H1 (cell line): ENCODE results near the gene TOPORS. TPM values are rescaled to one million over a fixed set of nuclear protein-coding genes. Genes with fewer than 3 reads are reported as not detected.
A peak's percentile ranks its signal among the peaks of the same experiment; 100 is the strongest.
"Not testable (repeated sequence)": the region's sequence is repeated elsewhere in the genome, so short reads cannot be mapped to it uniquely, and the experiment has no call there.

Experiments used
- CTCF ChIA-PET: fragments of 300-600 bp; sonication (Branson Sonifier 250); formaldehyde crosslinking; loops from one replicate; lab custom pipeline; 2021; ENCODE audit not compliant: partially characterized antibody; lab: Charles Lee
- POLR2A ChIA-PET: fragments of 300-600 bp; sonication (Branson Sonifier 250); formaldehyde crosslinking; loops from one replicate; lab custom pipeline; 2021; ENCODE audit warnings: inconsistent platforms; ENCODE audit not compliant: partially characterized antibody; lab: Charles Lee
- DNase-seq, 2 experiments: peaks; one replicate each; pipeline versions ENCODE4 v3.0.0 to v3.0.0-alpha.2; 2010 to 2022; ENCODE audit warnings: low spot score in 2 of 2, low read depth in 1 of 2, mixed read lengths in 1 of 2
- FAIRE-seq: peaks from 2 replicates; lab custom pipeline; 2011; peaks lifted over from hg19 to GRCh38; lab: Jason Lieb, UNC
- H2AFZ ChIP-seq: 2 replicates; pipeline ENCODE4 v1.8.1; 2012; ENCODE audit warnings: low read length, inconsistent platforms
- H2AK5ac ChIP-seq: 2 replicates; pipeline ENCODE4 v1.6.1; 2013; ENCODE audit warnings: low read depth, low read length
- H2BK120ac ChIP-seq: replicated peaks from 2 replicates; pipeline ENCODE3; 2013; ENCODE audit warnings: low read depth, low read length, inconsistent platforms
- H2BK12ac ChIP-seq: 2 replicates; pipeline ENCODE4 v1.6.1; 2013; ENCODE audit warnings: low read depth, low read length
- H2BK15ac ChIP-seq: 2 replicates; pipeline ENCODE4 v1.6.1; 2013; ENCODE audit warnings: low read length
- H2BK20ac ChIP-seq: 2 replicates; pipeline ENCODE4 v1.6.1; 2013; ENCODE audit warnings: low read length
- H2BK5ac ChIP-seq: 2 replicates; pipeline ENCODE4 v1.6.1; 2013; ENCODE audit warnings: low read depth, low read length
- H3K14ac ChIP-seq: 2 replicates; pipeline ENCODE4 v1.6.1; 2013; ENCODE audit warnings: inconsistent platforms; ENCODE audit not compliant: insufficient read length
- H3K18ac ChIP-seq: 2 replicates; pipeline ENCODE4 v1.6.1; 2013; ENCODE audit warnings: low read length; ENCODE audit errors: extremely low read depth
- H3K23ac ChIP-seq: 2 replicates; pipeline ENCODE4 v1.6.1; 2013; ENCODE audit warnings: inconsistent platforms; ENCODE audit not compliant: insufficient read length
- H3K23me2 ChIP-seq: 2 replicates; pipeline ENCODE4 v1.6.1; 2013; ENCODE audit warnings: low read depth, low read length
- H3K27ac ChIP-seq: 2 replicates; pipeline ENCODE4 v1.6.1; 2011; ENCODE audit warnings: low read depth, low read length, inconsistent platforms
- H3K27me3 ChIP-seq, 4 experiments: replicated peaks in 1 of 4; 1 replicate in 1 of 4; 2 replicates in 3 of 4; pipeline versions ENCODE4 v1.6.1 to v1.8.1; 2011 to 2013; ENCODE audit warnings: low read length in 3 of 4, mild to moderate bottlenecking in 3 of 4, inconsistent platforms in 2 of 4, mixed read lengths in 2 of 4, moderate library complexity in 1 of 4; ENCODE audit not compliant: control insufficient read depth in 3 of 4, insufficient read depth in 3 of 4; ENCODE audit errors: extremely low read depth in 1 of 4
- H3K36me3 ChIP-seq, 4 experiments: 2 replicates each; pipeline versions ENCODE4 v1.6.1 to v1.8.1; 2011 to 2013; ENCODE audit warnings: mild to moderate bottlenecking in 4 of 4, low read length in 3 of 4, moderate library complexity in 2 of 4, control low read depth in 1 of 4, inconsistent platforms in 1 of 4; ENCODE audit not compliant: insufficient read depth in 4 of 4, control insufficient read depth in 2 of 4
- H3K4ac ChIP-seq: replicated peaks from 2 replicates; pipeline ENCODE3; 2013; ENCODE audit warnings: low read length, low read depth, mixed read lengths, inconsistent platforms; ENCODE audit not compliant: insufficient read length
- H3K4me1 ChIP-seq, 4 experiments: replicated peaks in 1 of 4; 1 replicate in 1 of 4; 2 replicates in 3 of 4; pipeline versions ENCODE4 v1.6.1 to v1.8.1; 2011 to 2013; ENCODE audit warnings: low read length in 3 of 4, inconsistent platforms in 2 of 4, mixed read lengths in 1 of 4; ENCODE audit not compliant: insufficient read depth in 4 of 4, control insufficient read depth in 3 of 4
- H3K4me2 ChIP-seq, 2 experiments: 2 replicates each; pipeline versions ENCODE4 v1.6.1 to v1.8.1; 2011 to 2013; ENCODE audit warnings: low read depth in 2 of 2, low read length in 2 of 2, control low read depth in 1 of 2, inconsistent platforms in 1 of 2, mild to moderate bottlenecking in 1 of 2; ENCODE audit not compliant: insufficient read depth in 1 of 2
- H3K4me3 ChIP-seq, 4 experiments: fragments of 200-600, 300-600 bp in 1 of 4; sonication (generic), shearing (Covaris generic), sonication (Bioruptor Twin) in 1 of 4; 2 replicates each; pipeline versions ENCODE4 v1.5.1 to v1.8.1; 2011 to 2016; ENCODE audit warnings: low read length in 4 of 4, low read depth in 3 of 4, control low read depth in 2 of 4, inconsistent platforms in 2 of 4, mild to moderate bottlenecking in 2 of 4, mixed read lengths in 1 of 4, moderate library complexity in 1 of 4; ENCODE audit not compliant: insufficient read depth in 2 of 4; ENCODE audit errors: extremely low read depth in 1 of 4
- H3K56ac ChIP-seq: replicated peaks from 2 replicates; pipeline ENCODE3; 2013; ENCODE audit warnings: low read depth, mild to moderate bottlenecking, mixed read lengths, low read length, inconsistent platforms; ENCODE audit not compliant: insufficient read length
- H3K79me1 ChIP-seq: 2 replicates; pipeline ENCODE4 v1.6.1; 2013; ENCODE audit warnings: low read depth, low read length, control low read depth
- H3K79me2 ChIP-seq, 2 experiments: 2 replicates each; pipeline versions ENCODE4 v1.6.1 to v1.8.1; 2012 to 2013; ENCODE audit warnings: low read length in 2 of 2, mild to moderate bottlenecking in 2 of 2, inconsistent platforms in 1 of 2; ENCODE audit not compliant: insufficient read depth in 2 of 2, control insufficient read depth in 1 of 2
- H3K9ac ChIP-seq, 4 experiments: replicated peaks in 1 of 4; 1 replicate in 1 of 4; 2 replicates in 3 of 4; pipeline versions ENCODE4 v1.6.1 to v1.8.1; 2011 to 2013; ENCODE audit warnings: low read depth in 3 of 4, low read length in 3 of 4, control low read depth in 2 of 4, mild to moderate bottlenecking in 2 of 4, moderate library complexity in 2 of 4, inconsistent platforms in 1 of 4; ENCODE audit errors: extremely low read depth in 1 of 4
- H3K9me3 ChIP-seq, 2 experiments: 2 replicates each; pipeline versions ENCODE4 v1.6.1 to v1.8.1; 2012 to 2013; ENCODE audit warnings: mild to moderate bottlenecking in 2 of 2, moderate library complexity in 2 of 2, control low read depth in 1 of 2, inconsistent platforms in 1 of 2, low read depth in 1 of 2, low read length in 1 of 2, mixed read lengths in 1 of 2; ENCODE audit not compliant: insufficient read depth in 2 of 2
- H4K20me1 ChIP-seq, 2 experiments: replicated peaks in 1 of 2; 2 replicates each; pipeline versions ENCODE3 to v1.8.1; 2011 to 2013; ENCODE audit warnings: inconsistent platforms in 2 of 2, low read length in 2 of 2, mild to moderate bottlenecking in 1 of 2; ENCODE audit not compliant: insufficient read depth in 2 of 2, control insufficient read depth in 1 of 2
- H4K5ac ChIP-seq: 2 replicates; pipeline ENCODE4 v1.6.1; 2013; ENCODE audit warnings: low read length, low read depth, mixed read lengths, inconsistent platforms; ENCODE audit not compliant: insufficient read length
- H4K8ac ChIP-seq: 2 replicates; pipeline ENCODE4 v1.8.0; 2013; ENCODE audit warnings: mild to moderate bottlenecking, moderate library complexity, low read length, inconsistent platforms; ENCODE audit not compliant: insufficient read depth; ENCODE audit errors: extremely low read depth
- H4K91ac ChIP-seq: replicated peaks from 2 replicates; pipeline ENCODE3; 2013; ENCODE audit warnings: low read length, mixed read lengths, inconsistent platforms; ENCODE audit not compliant: insufficient read length
- POU5F1 ChIP-seq: IDR thresholded peaks from 2 replicates; pipeline ENCODE4 v1.6.1; 2011; ENCODE audit warnings: low read depth, mild to moderate bottlenecking, low read length, moderate library complexity
- WGBS, 2 experiments: shearing (Covaris generic) in 1 of 2; methylation state at CpG; one replicate each; pipeline versions ENCODE4 v1.1.6 to v1.1.7; 2013 to 2015; ENCODE audit warnings: low lambda C conversion rate in 2 of 2, mixed read lengths in 2 of 2, inconsistent platforms in 1 of 2, low coverage in 1 of 2, missing lambda C conversion rate in 1 of 2; ENCODE audit not compliant: insufficient replicate concordance in 2 of 2, insufficient coverage in 1 of 2, insufficient read length in 1 of 2; ENCODE audit errors: extremely low coverage in 1 of 2, missing lambda C conversion rate in 1 of 2; 5-methylcytosine and 5-hydroxymethylcytosine counted together
- polyA plus RNA-seq, 7 experiments: library from polyadenylated mRNA; depleted of rRNA in 3 of 7; stranded (reverse) in 5 of 7; unstranded in 2 of 7; fragments of >200 nt in 5 of 7; fragments of 200-250 nt in 2 of 7; gene quantifications; 1 replicate in 5 of 7; 2 replicates in 1 of 7; 4 replicates in 1 of 7; pipeline versions ENCODE4 v1.2.1 to v1.2.3, GENCODE V29; 2011 to 2013; ENCODE audit warnings: missing spikeins in 2 of 7, mixed read lengths in 2 of 7
- total RNA-seq: library from RNA; stranded (reverse); fragmentation: NEBNext Ultra II Directional; extraction: Animal tissue kit (Norgen Biotek cat#: 25700); gene quantifications from 2 replicates; pipeline ENCODE4 v1.2.1, GENCODE V29; 2021

The TOPORS gene
- total and polyA plus RNA-seq, 2 of the 8 experiments (the other 6 are each of a cell fraction or from before 2014, with no cell fraction given) = 10.3 to 30.7 TPM

DNA sequence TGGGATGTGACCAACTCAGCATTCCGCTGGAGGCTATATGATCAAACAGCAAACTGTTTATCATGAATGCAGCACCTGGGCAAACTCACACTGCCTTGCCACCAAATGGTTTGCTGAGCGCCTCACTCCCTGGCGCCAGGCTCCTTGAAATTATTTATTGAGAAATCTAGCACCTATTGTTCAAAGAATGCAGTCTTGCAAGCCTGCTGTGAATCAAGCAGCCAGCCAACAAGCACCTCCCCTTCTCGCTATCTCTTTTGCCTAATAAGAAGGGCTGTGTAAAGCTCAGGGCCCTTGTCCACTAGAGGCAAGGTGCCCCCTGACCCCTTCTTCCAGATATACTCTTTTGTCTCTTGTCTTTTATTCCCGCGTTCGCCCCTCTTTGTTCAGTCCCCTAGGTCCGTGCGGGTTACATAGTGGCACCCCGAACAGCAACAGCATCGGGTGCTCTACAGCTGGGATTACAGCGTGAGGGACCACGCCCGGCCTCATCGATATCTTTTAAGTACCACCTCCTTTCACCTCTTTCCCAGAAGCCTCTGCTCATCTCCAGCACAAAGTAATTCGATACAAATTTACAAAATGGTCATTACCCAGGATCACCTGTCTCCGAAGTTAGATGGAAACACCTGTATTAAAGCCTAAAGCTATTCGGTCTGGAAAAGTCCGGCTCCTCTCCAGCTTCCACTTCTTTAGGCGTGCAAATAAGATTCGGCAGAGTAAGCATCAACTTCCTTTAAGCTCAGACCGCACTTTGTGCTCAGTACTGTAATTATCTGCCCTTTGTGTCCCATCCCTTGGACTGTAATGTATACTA, 27.3 kb downstream of the TOPORS start (continued):
- TF ChIP-seq POU5F1 = no peak

DNA sequence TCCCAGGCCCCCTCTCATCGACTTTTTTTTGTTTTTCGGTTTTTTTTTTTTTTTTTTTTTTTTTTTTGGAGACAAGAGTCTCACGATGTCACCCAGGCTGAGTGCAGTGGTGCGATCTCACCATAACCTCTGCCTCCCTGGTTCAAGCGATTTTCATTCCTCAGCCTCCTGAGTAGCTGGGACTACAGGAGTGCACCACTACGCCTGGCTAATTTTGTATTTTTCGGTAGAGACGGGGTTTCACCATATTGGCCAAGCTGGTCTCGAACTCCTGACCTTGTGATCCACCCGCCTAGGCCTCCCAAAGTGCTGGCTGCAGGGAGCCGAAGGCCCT, 27.9 kb downstream of the TOPORS start:
- peak overlapping the region; percentile 78 to 83 for H3K4me2 ChIP-seq
- FAIRE-seq, H3K9ac ChIP-seq, H4K20me1 ChIP-seq, DNase-seq, H2BK12ac ChIP-seq, H2AK5ac ChIP-seq, H3K27ac ChIP-seq, H3K4me1 ChIP-seq, H2BK120ac ChIP-seq, H3K4ac ChIP-seq, H3K56ac ChIP-seq, H2AFZ ChIP-seq, H4K91ac ChIP-seq, H3K14ac ChIP-seq, H3K23me2 ChIP-seq, H2BK15ac ChIP-seq, H3K36me3 ChIP-seq, H3K9me3 ChIP-seq, H3K23ac ChIP-seq, H4K8ac ChIP-seq, H3K18ac ChIP-seq, H2BK5ac ChIP-seq, H2BK20ac ChIP-seq, H3K27me3 ChIP-seq, H4K5ac ChIP-seq, H3K79me1 ChIP-seq: not testable (repeated sequence)
- ChIA-PET CTCF (interaction anchor here (1.0 to 2.9 kb wide), 6 partner anchors 12 to 145 kb away, joined by 3 to 20 read pairs (median 5); no protein-coding TSS in a partner anchor), POLR2A (interaction anchor here (0.6 to 2.4 kb wide), 5 partner anchors 11 to 486 kb away, joined by 3 to 9 read pairs (median 6); partner anchors contain the start of gene NDUFB6)
- WGBS, 2 experiments = 92% methylated on average over 9 of the region's 11 CpGs; no CpG with 5 or more reads in 1 of the 2 experiments
- H3K79me2 ChIP-seq = 0 out of 4 replicates have a peak, but pooled peaks cover 0 to 13% of the 10 kb centered on the region in 2 experiments
- H3K4me3 ChIP-seq = peak overlapping the region in 1 of 4 experiments; percentile 90; a peak in 2 of 8 replicates
